GM18909 (cell line): ENCODE measurements around the gene MSLN.

Source experiments
- ATAC-seq: cut with Tn5 transposase; IDR thresholded peaks from one replicate; pipeline ENCODE4 v1.9.1; 2021; ENCODE audit warnings: mild to moderate bottlenecking; ENCODE audit not compliant: unreplicated experiment, poor library complexity

MSLN gene

DNA sequence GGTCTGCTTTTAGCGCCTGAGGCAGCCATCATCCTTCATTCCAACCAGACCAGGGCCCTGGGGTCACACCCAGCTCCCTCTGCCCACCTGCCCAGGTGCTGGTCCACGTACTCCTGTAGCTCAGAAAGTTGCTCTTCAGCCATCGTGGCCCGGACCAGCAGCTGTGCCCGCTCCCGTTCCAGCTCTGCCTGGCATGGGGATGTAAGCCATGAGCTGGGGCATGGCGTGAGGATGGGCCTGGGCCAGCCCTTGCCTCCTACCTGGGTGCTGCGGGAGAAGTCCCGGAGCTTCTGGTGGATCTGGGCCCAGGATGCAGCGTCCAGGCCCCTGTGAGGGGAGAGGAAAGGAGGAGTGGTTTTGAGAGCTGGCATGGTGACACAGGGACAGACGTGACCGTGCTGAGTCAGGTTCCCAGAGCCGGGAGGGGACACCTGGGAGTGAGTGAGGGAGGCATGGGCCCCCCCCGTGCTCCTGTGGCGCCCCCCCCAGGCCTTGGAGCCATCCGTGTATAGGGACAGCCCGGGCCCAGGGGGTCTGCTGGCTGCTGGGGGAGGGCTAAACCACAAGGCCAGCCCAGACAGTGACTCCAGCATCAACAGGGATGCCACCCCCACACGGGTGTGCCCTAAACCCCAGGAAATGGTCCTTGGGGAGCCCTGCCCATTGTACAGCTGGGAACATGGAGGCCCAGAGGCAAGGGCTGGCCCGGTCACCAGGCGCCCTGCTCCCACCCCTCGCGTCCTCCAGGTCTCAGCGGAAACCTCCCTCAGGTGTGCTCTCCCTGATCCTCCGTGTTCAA, 37.5 kb upstream of the MSLN start:
- ATAC-seq = no peak

DNA sequence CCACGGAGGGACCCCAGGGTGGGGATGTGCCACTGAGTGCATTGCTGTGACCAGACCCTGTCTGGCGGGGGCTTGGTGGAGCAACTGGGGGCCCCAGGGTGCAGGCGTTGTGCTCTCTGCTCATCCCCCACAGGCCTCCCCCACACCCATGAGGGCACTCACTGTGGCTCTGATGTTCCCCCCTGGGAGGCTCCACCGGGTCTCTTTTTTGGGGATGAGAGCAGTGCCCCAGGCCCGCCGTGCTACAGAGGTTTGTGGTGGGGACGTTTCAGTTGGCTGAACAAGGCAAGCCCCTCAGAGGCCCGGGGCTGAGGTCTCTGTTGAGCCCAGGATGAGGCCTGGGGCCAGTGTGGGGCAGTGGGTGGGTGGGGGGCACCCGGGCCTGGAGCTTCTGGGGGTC, 36.8 kb upstream of the MSLN start:
- ATAC-seq = no peak

DNA sequence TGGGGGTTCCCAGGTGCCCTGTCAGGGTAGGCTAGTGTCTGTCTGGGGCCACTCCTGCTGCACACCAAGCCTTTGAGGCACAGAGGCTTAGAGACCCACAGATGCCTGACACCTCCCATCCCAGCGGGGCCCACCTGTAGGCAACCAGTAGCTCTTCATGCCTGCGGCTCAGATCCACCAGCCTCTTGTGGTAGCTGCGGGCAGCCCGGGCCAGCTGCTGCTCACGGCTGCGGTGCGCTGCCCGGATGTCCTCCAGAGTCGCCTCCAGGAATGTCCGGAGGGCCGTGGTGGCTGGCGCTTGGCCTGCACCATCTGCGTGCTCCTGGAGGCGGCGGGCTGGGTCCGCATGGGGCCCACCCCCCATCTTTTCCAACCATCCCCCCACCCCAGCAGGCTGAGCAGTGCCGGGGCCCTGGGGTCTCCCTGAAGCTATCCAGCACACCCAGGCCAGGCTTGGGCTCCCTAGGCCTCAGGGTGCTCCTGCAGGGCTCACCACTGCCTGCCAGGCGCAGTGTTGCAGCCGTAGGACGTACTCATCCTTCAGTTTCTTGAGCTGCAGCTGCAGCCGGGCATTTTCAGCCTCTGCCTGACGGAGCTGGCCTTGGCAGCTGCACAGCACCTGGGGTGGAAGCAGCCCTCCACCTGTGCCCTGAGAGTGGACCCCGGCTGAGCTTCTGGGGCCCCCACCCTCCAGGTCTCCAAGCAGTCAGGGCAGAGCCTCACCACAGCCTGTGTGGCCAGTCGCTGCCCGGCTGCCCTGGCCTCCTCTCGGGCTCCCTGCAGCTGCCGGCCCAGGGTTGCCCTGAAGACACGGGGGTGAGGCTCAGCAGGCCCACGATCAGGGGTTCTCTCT, 36.1 kb upstream of the MSLN start:
- no peak for ATAC-seq

DNA sequence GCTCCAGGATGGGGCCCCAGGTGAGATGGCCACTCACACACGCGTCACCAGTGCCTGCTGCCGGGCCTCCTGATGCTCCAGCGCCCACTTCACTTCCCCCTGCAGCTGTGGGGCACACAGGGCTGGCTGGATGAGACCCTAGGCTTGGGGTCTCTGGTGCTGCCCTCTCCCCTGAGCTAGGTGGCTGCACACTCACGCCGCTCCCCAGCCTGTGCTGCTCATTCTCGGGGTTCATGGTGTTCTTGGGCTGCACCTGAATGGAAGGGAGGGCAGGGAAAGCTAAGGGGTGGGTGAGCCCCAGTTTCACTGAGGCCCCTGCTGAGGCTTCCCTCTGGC, 35.5 kb upstream of the MSLN start:
- no peak for ATAC-seq

GRCh38 chr16:725463-726187, 34.9 kb upstream of the MSLN start:
- no peak for ATAC-seq

DNA sequence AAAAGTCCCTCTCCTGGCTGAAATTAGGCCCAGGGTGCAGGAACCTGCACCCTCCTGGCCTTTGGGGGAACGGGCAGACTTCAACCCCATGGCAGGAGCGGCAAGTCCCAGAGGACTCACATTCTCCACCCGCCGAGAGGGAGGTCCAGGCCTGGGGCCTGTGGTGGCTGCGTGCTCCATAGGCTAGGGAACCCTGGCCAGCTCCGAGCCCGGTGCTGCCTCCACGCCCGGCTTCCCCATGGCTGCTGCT, 34.4 kb upstream of the MSLN start:
- no peak for ATAC-seq

DNA sequence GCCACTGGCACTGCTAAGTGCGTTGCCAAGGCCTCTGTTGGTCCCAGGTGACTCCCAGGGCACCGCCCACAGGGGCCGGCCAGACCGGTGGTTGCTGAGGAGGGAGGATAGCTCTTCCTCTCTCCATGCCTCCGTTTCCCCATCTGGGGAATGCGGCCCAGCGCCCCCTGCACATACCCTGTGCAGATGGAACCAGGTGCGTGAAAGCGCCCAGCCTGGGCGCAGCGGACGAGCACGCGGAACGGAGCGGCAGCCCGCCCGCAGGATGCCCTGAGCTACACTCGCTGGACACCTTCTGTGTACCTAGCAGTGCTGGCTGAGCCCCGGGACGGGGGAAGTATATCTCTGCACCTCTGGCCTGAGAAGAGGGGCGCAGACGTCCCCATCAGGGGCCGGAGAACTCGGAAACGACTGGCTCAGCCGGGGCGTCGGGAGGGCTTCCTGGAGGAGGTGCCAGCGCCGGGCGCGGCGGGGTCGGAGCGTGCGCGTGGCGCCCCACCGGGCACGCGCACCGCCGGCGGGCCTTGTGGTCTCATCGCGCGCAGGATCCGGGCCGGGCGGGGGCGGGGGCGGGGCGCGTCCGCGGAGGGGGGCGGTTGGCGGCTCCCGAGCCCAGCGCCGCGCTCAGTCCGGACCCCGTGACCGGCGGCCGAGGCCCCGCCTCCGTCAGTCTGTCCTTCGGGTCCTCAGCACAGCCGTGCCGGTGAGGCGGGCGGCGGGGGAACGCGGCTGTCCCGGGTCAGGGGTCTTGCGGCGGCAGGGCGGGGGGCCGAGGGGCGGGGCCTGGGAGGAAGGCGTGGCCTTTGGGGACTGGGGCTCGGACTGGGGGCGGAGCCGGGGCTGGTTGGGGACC, 33.9 kb upstream of the MSLN start, which contains the start of the genes CCDC78 and HAGHL:
TSS of gene CCDC78 (minus strand) at position 6 of the 853 bp plus-strand sequence. CDS start 76 bp downstream, outside the sequence.
TSS of gene HAGHL (plus strand) at position 669 of the 853 bp plus-strand sequence. CDS start 404 bp downstream, outside the sequence.
- ATAC-seq = no peak

- ATAC-seq = no peak
Observed at GRCh38 chr16:727291-727977, 33.1 kb upstream of the MSLN start.

DNA sequence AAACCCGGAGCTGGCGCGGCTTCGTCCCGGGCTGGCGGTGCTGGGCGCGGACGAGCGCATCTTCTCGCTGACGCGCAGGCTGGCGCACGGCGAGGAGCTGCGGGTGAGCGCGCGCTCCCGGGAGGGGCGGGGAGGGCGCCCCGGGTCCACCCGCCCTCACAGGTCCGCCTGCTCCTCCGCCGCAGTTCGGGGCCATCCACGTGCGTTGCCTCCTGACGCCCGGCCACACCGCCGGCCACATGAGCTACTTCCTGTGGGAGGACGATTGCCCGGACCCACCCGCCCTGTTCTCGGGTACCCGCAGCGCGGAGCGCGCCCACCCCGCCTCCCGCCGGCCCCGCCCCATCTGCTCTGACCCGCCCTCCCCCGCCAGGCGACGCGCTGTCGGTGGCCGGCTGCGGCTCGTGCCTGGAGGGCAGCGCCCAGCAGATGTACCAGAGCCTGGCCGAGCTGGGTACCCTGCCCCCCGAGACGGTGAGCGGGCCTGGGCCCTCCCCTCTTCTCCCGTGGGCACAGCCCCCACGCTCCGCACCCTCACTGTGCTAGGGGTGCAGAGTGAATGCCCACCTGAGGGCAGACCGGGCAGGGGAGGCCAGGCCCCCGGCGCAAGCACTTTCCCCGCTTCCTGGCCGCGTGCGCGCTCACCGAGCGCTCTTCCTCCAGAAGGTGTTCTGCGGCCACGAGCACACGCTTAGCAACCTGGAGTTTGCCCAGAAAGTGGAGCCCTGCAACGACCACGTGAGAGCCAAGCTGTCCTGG, 32.2 kb upstream of the MSLN start:
- no peak for ATAC-seq

GRCh38 chr16:728890-729744, 31.4 kb upstream of the MSLN start:
- ATAC-seq = no peak

- no peak for ATAC-seq
Observed at GRCh38 chr16:729768-730665, 30.5 kb upstream of the MSLN start.

- ATAC-seq = no peak
Observed at GRCh38 chr16:730666-731509, 29.6 kb upstream of the MSLN start.

- no peak for ATAC-seq
Observed at GRCh38 chr16:732332-732731, 28.2 kb upstream of the MSLN start.

DNA sequence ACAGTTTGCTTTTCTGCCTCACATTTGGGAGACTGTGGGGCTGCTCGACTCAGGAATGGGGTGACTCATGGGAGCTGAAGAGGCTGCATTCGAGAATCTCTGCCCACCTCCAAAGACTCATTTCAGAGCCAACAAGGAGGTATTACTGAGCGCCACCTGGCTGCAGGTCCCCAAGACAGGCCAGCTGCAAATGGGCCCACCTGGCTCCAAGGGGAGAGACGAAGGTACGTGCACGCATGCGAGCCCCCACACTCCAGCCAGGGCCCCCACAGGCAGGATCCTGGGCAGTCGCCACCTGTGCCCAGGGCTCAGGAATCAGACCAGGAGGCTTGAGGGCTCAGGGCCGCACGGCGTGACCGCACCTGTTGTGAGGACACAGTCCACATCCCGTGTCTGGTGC, 27.6 kb upstream of the MSLN start:
- ATAC-seq = no peak

GRCh38 chr16:733382-734207, 26.9 kb upstream of the MSLN start:
- ATAC-seq = no peak
